Adipocyte (in vitro differentiated cells): ENCODE data around the gene C1GALT1.

Source experiments
- DNase-seq: peaks from one replicate; pipeline ENCODE4 v3.0.0-alpha.2; 2015; ENCODE audit warnings: low read depth
- H3K27me3 ChIP-seq: replicated peaks from 2 replicates; pipeline ENCODE4 v1.7.0; 2013; ENCODE audit warnings: mild to moderate bottlenecking, low read length, moderate library complexity; ENCODE audit not compliant: control insufficient read depth, insufficient read depth
- H3K36me3 ChIP-seq: 2 replicates; pipeline ENCODE4 v1.7.0; 2013; ENCODE audit warnings: low read length, mild to moderate bottlenecking, moderate library complexity; ENCODE audit not compliant: control insufficient read depth, insufficient read depth, severe bottlenecking
- H3K4me1 ChIP-seq: 2 replicates; pipeline ENCODE4 v1.7.0; 2013; ENCODE audit warnings: mild to moderate bottlenecking, low read length, moderate library complexity; ENCODE audit not compliant: control insufficient read depth, insufficient read depth
- H3K4me3 ChIP-seq: 2 replicates; pipeline ENCODE4 v1.7.0; 2013; ENCODE audit warnings: mild to moderate bottlenecking, low read length, moderate library complexity
- H3K9ac ChIP-seq: 2 replicates; pipeline ENCODE4 v1.7.0; 2013; ENCODE audit warnings: mild to moderate bottlenecking, low read length, moderate library complexity
- H3K9me3 ChIP-seq: 2 replicates; pipeline ENCODE4 v1.7.0; 2013; ENCODE audit warnings: mild to moderate bottlenecking, low read length, moderate library complexity; ENCODE audit not compliant: control insufficient read depth

The C1GALT1 gene

DNA sequence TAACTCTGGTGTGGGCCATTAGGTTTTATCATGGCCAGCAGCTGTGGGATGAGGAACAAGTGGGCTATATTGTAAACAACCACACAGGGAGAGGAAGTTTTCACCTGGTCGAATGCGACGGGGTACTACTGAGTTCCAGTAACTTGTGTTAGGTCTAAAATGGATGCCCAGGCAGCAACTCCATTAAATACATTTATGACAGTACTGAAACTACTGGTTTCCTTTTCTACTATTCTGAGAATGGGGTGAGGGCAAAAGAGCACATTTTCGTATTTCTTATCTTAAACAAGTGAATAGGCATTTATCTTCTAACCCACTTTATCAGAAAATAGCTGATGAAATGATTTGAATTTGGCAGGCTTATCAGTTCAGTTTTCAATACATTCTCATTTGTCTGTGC is 109.7 kb downstream of the C1GALT1 start:
- Histone ChIP-seq H3K4me3 (no peak overlapping the region), H3K4me1 (peaks cover 4% of the 10 kb centered on the region), H3K9me3 (peaks cover 1% of the 10 kb centered on the region), H3K27me3 (no peaks in the 10 kb centered on the region), H3K36me3 (no peaks in the 10 kb centered on the region), H3K9ac (no peak overlapping the region)
- no peak for DNase-seq

DNA sequence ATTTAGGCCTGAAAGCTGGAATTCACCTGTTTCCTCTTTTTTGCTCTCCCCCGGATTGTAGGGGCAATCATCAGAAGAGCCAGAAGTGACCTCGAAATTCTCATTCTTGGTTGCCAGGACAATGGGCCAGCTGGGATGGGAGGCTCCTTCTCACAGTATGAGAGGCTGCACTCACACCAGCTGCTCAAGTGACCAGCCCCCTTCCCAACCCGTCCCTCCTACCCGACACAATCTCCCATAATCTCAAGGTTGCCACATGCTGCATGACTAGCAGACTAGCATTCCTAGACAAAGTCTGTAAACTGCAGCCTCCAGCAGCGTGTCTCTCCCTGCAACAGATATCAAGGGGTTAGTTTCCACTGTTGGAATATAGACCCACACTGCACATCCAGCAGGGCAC is 110.3 kb downstream of the C1GALT1 start:
- H3K36me3 ChIP-seq: no peaks in the 10 kb centered on the region
- H3K9me3 ChIP-seq: no peaks in the 10 kb centered on the region
- peaks cover 4% of the 10 kb centered on the region for H3K4me1 ChIP-seq
- no peaks in the 10 kb centered on the region for H3K27me3 ChIP-seq
- no peak overlapping the region for H3K9ac ChIP-seq
- no peak for DNase-seq
- no peak overlapping the region for H3K4me3 ChIP-seq

DNA sequence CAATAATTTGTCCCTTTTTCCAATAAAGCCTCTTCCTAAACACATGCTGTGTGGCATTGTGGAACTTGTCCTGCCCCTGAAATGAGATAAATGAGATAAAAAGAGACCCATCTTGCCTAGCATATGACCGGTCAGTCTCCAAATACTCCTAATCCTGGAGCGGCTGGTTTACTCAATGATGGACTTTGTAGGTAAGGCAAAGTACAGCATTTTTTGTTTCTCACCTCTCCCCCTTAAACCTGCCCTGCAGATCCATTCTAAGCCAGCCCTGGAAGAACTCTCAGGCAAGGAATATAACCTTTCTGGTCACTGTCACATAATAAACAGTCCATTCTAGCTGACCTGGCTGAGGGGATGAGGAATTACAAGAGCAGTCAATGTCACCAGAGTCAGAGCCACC is 110.7 kb downstream of the C1GALT1 start:
- H3K9me3 ChIP-seq: no peaks in the 10 kb centered on the region
- H3K4me1 ChIP-seq: peaks cover 4% of the 10 kb centered on the region
- H3K36me3 ChIP-seq: no peaks in the 10 kb centered on the region
- no peak overlapping the region for H3K4me3 ChIP-seq
- no peaks in the 10 kb centered on the region for H3K27me3 ChIP-seq
- DNase-seq: no peak
- H3K9ac ChIP-seq: no peak overlapping the region

DNA sequence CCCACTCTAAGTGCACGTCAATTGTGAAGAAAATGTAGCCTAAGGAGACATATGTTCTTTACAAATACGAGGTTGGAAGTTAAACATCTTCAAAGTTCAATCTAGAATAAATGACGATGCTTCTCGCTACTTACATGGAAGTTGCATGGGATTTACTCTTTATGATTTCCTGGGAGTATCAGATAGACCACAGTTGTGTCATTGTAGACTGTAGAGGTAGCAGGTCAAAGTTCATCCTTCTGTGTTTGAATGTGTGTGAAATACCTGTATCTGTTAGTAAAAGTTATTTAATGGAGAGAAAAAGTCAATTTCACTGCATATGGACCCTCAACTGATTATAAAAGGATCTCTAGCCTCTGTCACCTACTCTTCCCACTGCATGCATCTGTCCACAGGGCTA is 112.6 kb downstream of the C1GALT1 start:
- Histone ChIP-seq H3K9ac (no peak overlapping the region), H3K36me3 (no peaks in the 10 kb centered on the region), H3K4me3 (no peak overlapping the region), H3K9me3 (no peaks in the 10 kb centered on the region), H3K4me1 (peaks cover 4% of the 10 kb centered on the region), H3K27me3 (no peaks in the 10 kb centered on the region)
- no peak for DNase-seq
